ENCODE results near the gene STARD9.

GRCh38 chr15:42728560-42728959 is 153.2 kb downstream of the STARD9 start:
- TF ChIP-seq REST (IDR thresholded peaks at IDR 0.05; ENCODE audit: low read depth) (no peak), RAD21 (IDR thresholded peaks at IDR 0.05; ENCODE audit: low read depth) (no peak), TCF12 (IDR thresholded peaks at IDR 0.05; ENCODE audit: low read depth) (no peak), MAX (IDR thresholded peaks at IDR 0.05) (no peak)
- TF ChIP-seq, protein P1, sequence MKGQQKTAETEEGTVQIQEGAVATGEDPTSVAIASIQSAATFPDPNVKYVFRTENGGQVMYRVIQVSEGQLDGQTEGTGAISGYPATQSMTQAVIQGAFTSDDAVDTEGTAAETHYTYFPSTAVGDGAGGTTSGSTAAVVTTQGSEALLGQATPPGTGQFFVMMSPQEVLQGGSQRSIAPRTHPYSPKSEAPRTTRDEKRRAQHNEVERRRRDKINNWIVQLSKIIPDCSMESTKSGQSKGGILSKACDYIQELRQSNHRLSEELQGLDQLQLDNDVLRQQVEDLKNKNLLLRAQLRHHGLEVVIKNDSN (IDR thresholded peaks at IDR 0.05): no peak
